ENCODE measurements around the gene AREG.

DNA sequence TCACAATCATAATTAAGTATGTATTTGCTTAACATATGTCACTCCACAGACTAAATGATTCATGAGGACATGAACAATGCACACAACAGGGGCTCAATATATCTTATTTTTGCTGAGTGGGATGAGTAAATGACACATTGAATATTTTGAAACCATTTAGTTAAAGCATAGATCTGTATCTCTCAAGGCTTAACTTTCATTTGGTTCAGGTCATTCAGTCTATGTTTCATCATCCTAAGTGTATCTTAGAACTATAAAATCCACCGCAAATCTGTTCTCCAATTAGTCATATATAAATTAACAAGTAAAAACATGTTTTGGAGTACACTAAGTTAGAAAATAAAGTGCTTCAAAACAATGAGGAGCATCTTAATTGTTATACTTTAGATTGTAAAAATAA, 45.8 kb downstream of the AREG start:
- TF ChIP-seq, protein P1, sequence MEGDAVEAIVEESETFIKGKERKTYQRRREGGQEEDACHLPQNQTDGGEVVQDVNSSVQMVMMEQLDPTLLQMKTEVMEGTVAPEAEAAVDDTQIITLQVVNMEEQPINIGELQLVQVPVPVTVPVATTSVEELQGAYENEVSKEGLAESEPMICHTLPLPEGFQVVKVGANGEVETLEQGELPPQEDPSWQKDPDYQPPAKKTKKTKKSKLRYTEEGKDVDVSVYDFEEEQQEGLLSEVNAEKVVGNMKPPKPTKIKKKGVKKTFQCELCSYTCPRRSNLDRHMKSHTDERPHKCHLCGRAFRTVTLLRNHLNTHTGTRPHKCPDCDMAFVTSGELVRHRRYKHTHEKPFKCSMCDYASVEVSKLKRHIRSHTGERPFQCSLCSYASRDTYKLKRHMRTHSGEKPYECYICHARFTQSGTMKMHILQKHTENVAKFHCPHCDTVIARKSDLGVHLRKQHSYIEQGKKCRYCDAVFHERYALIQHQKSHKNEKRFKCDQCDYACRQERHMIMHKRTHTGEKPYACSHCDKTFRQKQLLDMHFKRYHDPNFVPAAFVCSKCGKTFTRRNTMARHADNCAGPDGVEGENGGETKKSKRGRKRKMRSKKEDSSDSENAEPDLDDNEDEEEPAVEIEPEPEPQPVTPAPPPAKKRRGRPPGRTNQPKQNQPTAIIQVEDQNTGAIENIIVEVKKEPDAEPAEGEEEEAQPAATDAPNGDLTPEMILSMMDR (IDR thresholded peaks at IDR 0.05) = no peak
- TF ChIP-seq POLR2A (IDR thresholded peaks at IDR 0.05) = no peak
